ENCODE data around the gene TLL2.

TLL2 gene

GRCh38 chr10:96345222-96345621 is 168.5 kb downstream of the TLL2 start:
- no peak for DNase-seq

DNA sequence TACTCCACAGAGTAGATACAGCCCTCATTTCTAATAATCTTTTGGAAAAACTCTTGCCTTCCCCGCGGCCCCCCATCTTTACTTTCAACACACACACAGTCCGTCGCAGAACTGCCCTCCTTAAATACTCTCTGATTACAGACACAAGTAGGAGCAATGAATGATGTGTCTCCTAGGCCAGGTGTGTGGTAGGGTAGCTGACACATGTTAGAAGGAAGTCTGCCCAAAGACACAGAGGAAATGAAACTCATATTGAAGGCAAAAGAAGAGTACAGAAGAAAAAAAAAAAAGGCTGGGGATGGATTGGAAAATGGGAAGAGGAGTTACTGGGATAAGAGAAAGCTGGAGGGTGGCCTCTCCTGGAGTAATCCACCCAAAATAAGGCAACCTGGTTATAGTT is 169.5 kb downstream of the TLL2 start:
- DNase-seq: no peak

DNA sequence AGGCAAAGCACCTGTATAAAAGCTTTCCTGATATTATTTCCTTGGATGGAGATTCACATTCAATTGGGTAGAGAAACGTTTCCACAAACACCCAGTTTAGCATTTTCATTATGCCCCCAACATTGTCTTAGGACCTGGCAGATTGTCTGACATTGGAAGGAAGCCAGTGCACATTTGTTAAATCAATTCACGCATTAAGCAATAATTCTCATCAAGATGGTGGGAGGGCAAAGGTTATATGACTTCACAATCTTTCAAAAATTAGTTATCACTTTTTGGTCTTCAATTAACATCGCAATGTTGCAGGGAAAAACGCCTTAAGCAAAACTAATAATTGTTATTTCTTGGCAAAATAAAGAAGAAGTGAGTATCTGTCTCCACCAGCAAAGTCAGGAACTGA is 171.3 kb downstream of the TLL2 start:
- DNase-seq: no peak

DNA sequence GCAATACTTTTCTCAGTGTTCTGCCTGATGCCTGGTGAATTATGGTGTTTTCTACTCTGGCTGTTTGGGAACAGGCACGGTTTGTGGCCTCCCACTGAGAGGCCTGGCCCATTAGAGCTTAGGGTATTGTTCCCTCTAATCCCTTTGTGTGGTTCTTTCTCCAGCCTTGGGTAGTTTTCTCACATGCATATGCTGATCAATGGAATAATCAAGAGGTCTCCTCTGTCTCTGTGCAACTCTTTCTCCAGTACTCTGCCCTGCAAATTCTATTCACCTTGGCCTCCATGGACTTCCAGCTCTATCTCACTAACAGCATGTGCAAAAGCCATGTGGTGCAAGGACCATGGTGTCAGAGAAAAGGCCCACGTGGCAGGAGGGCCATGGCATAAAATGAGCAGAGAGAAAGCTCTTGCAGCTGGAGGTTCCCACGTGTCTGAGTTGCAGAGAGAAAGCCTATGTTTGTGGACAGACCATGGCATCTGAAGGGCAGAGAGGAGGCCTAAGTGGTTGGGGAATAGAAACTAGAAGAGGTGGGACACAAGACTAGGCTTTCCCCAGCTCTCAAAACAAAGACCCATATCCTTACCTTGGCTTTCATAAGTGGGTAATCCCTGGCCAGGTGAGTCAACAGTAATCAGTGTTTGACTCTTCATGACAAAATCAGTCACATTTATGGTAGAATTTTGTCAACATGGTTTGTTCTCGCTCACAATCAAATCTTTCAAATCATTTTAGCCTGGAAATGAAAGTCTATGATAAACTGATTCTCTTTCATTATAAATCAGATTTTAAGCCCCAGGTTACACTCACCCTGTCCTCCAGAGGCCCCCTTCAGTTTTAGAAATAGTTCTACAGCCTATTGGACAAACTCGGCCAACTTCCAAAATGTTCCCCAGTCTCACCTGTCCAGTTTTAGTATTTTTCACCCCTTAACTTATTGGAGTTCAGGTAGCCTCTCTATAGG is 172.2 kb downstream of the TLL2 start:
- no peak for DNase-seq

DNA sequence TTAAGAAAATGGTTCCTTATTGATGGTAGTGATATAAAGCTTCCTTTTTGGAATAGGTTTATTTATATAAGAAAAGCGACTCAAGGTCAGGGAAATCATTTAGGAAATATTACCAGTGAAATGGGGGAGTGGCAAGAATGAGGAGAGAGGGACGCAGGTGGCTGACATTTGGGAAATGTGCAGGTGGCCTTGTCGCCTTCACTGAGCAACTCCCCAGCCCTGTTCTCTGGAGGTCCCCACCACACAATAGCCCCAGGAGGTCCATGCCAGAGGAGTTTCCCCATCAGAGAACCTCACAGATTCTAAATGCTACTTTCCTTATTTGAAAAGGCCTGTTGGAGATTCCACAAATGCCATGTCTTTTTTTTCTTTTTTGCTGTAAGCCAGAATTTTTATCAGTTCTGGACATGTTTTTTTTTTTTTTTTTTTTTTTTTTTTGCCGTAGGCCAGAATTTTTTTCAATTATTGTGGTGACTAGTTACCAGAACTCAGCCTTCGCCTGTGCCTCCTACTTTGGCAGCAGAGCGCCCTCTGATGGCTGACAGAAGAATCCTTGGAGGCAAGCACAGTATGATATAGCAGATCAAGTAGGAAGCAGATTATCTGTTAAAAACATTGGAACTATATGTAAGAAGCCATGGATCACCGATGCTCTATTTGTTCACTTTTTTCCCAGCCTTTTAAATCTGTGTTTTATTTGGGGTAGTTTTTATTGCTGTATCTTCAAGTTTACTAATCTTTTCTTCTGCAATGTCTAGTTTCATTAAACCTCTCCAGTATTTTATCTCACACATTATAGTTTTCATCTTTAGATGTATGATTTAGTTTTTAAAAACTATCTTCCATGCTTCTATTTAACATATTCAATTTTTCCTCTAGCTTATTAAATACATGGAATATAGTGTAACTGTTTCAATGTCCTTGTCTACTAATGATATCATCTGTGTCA is 173.5 kb downstream of the TLL2 start:
- peak; percentile 29 for DNase-seq

GRCh38 chr10:96339383-96339782 is 174.3 kb downstream of the TLL2 start:
- no peak for DNase-seq

DNA sequence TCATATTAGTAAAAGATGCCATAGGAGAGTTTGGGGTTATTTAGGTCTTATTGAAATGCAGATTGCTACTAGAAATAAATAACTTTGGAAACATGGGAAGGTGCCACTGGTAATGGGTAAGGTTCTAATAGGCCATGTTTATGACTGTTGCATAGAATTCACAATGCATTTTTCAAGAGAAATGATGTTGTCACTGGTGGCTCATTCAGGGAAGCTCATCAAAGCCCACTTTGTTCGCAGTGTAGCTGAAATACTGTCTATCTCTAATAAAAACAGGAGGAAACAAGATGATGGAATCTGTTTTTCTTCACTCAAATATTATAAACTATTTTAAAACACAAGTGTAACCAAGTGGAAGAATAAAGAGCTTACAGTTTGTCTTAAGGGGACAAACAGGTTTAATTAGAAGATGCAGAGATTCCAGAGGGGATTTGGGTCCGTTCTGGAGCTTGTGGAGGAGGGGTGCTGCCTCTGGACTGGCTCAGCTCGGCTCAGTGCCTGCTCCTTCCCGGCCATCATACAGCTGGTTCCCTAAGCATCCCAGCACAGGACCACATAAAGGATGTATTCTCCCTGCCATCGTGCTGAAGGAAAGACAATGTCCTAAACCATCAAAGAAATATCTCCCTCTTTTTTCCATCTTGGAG is 175.3 kb downstream of the TLL2 start:
- DNase-seq: no peak

- DNase-seq: no peak
Observed at GRCh38 chr10:96337106-96337505, 176.6 kb downstream of the TLL2 start.

- no peak for DNase-seq
Observed at GRCh38 chr10:96334616-96335526, 178.9 kb downstream of the TLL2 start.

- no peak for DNase-seq
Observed at GRCh38 chr10:96333101-96333500, 180.6 kb downstream of the TLL2 start.

DNA sequence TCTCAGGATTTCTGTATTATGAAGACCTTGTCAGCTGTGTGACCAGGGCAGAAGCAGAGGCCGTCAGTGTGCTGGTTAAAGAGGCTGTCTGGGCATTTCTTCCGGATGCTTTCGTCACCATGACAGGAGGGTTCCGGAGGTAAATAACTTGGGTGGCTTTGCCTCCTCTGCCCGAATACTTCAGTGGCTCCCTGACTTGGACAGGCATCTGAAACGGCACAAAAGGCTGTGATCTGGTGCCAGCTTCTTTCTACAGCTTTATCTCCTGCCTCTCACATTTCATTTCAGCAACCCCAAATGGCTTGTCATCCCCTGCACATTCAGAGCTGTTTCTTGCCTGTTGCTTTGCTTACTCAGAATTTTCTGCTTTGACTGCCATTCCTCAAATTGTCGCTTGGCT is 186.3 kb downstream of the TLL2 start:
- DNase-seq: no peak

- DNase-seq: no peak
Observed at GRCh38 chr10:96325719-96326373, 187.9 kb downstream of the TLL2 start.

- DNase-seq: no peak
Observed at GRCh38 chr10:96324447-96324846, 189.3 kb downstream of the TLL2 start.

DNA sequence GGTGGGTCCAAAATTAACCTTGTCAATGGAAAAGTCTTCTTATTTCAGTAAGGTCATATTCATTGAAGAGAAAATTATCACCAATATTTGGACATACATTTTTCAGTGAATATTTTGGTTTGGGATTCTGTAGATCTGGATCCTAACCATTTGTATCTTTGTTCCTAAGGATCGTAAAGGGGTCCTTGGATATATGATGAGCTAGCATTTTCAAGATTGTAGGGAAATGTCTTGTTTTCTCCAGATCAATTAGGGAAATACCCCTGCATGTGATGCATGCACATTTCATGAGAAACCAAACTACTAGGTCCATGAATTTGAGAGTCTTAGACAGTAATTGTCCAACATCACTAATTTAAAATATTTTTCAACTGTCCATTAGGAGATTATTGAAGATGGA is 191.5 kb downstream of the TLL2 start:
- no peak for DNase-seq

DNA sequence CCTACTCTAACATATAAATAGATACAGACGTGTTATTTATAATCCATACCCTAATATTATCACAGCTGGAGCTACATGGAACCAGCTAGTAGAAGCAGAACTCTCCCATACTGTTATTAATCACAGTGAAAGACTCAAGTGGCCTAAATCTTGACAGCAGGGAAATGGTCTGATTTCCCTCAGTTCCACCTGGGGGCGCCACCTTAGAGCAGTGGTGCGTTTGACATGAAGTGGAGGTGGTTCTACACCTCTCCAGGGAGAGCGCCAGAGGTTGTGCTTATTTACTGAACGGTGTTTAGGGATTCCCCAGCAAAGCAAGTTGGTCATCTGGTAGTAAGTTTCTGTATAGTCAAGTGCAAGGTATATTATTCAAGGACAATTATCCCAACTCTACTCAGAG is 191.9 kb downstream of the TLL2 start:
- DNase-seq: no peak

GRCh38 chr10:96319754-96320474 is 193.8 kb downstream of the TLL2 start:
- DNase-seq: peak; percentile 46

DNA sequence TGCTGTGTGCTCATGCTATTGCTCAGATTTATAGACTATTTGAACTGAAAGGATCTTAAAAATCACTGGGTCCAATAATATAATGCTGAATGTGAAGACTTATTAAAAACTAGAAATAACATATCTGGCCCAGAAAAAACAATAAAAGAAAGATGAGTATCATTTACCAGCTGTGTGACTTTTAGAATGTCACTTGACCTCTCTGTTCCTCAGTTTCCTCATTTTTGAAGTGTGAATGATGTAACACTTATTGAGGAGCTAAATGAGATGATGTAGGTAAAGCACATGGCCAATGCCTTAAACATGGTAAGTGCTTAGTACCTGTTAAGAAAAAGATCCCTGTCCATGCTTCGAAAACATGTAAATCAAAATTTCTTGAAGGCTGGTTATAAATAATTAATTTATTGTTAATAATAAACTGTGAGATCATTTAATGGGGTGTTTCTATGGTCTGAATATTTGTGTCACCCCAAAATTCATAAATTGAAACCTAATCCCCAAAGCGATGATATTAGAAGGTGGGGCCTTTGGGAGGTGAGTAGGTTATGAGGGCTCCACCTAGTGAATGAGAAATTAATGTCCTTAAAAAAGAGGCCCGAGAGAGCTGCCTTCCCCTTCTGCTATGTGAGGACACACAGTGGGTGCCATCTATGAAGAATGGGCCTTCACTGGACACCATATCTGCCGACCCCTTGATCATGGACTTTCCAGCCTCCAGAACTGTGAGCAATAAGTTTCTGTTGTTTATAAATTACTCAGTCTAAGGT is 196.5 kb downstream of the TLL2 start:
- DNase-seq: no peak

Data from SHP77 treated with DMSO at 0.1 percent for 48 hours (cell line).